Fibroblast of peridontal ligament (primary cell): ENCODE measurements around the gene NNAT.

Source experiments
- DNase-seq: peaks from one replicate; pipeline ENCODE4 v3.0.0-alpha.2; 2010; ENCODE audit errors: extremely low read depth

The NNAT gene

DNA sequence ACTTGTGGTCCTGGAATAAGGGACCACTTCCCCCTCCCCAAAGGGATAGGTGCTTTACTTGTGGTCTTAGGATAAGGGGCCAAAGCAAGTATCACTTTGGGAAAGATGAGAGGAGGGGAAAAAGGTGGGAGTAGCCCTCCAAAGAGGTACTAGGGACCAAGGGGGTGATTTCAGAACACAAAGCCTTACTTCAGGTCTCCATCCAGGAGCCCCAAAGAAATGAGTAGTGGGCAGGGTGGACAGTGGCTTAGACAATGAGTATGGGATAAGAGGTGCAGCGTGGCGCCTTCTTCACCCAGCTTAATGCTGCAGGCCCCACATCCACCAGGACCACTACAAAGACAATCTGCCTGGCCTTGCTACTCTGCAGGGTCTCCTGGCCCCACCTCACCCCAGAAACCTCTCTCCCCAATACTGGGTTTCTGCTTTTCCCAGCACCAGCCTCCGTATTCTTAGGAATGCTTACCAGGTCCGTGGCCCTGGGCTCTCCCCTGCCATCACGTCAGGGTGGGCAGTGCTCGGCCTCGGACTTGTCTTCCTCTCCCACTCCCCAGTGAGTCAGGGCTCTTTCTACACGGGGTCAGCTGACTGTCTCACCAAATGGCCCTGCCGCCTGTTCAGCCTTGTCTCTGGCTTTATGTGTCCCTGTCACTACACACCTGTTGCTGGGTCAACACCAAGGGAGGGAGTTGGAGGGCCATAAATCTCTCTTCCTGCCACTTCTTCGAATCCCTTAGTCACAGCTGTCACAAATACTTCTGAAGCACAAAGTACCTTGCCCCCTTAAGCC is 3.1 kb downstream of the NNAT start:
- DNase-seq: no peak

DNA sequence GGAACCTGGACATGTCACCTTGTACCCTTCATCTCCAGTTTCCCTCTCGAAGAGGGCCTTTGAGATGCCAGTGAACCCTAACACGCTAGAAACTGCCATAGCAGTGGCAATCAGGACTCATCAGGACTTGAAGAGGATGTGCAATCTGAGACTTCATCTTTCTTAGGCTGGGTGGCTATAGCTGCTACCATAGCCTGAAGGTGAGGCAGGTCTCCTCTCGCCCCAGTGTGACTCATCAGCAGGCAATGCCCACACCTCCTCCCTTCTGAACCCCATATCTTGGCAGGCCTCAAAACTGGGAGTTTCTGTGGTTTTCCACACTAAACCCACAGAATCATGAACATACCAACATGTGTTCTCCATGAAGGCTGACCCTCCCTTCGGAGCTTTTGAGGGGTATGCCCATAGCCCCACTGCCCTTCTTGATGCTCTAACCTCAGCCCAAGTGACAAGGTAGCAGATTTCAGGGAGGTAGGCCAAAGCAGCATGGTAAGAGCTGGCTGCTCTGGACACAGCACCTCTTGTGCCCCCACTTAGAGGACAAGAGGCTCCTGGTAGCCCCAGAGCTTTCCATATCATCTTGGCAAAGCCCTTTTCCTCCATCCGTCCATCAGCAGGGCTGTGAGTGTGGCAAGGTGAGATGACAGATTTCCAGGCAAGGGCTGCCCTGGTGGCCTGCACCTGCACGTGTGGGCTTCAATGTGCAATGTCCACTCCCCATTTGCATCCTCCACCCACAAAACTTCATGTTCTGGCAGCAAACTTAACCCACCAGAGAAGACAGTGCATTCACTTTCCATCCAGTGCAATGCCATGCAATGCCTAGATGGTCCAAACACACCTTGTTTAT is 4.0 kb downstream of the NNAT start:
- DNase-seq: peak; percentile 68

DNA sequence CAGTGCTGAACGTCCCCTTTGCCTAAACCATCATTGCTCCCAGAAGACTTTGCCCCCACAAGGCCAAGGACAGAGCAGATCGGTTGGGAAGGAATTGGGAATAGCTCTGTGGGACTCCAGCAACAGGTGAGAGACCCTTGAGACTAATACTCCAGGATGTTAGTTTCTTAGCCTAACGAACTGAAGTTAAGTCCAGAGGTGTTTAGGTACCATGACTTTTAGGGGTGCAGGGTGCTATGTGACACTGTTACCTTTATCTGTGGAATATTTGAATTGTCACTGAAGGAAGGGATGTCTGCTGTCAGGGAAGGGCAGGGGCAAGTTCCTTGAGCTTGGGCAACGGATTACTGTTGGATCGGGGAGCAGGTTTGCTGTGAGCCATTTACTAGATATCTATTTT is 4.8 kb downstream of the NNAT start:
- DNase-seq: no peak

DNA sequence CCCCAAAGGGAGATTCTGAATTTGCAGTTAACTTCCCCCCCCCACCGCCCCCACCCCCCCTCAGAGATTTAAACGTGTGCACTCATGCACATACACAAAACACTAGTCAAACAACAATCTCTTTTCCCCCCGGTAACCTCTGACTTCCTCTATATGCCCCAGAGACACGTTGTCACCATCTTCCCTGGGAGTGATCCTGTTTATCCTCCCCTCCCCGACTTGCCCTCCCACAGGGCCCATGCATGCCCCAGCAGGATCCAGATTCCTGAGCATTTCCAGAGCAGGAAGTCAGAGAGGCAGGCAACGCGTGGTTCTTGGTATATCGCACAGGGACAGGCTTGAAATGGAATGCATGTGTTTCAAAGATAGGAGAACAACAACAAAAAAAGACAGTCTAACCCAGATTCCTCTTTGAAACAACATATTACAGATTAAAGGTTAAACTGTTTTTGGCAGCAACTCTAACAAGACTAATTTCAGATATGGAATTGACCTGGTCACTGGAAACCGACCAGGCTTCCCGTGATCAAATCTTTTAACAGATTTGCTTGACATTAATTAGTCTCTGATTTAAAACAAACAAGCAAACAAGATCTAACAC is 5.3 kb downstream of the NNAT start:
- peak; percentile 41 for DNase-seq

DNA sequence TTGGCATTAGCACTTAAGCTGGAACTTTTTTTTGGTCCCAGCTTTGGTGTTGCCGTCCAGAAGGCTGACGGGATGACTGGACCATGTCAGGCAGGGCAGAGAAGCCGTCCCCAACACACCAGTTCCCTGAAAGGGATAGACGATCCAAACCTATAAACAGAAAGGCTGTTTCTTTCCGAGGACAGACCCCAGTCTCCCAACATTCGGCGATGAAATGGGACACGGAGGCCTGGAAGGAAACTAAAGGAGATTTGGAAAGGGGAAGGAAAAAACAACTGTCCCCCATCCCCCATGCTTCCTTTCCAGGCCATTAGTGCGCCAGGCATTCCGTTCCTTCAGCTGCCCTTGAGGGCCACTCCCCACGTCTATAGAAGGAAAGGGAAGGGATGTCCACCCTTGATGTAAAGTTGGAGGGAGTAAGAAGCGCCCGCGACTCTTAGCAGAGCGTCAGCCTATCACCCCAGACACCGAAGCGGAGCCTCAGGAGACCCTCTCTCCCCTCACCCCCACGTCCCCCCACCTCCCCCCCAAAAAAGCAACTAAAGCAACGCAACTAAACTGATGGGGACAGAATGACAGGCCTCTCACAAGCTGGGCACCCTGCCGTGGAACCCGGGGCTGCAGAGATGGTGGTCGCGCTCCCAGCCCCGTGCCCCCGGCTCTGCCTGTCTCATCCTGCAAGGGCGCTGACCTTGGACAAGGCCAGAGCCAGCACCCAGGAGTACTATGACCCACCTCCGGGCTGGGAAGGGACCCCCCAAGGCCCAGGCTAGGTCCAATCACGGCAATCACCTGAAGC is 6.0 kb downstream of the NNAT start:
- DNase-seq: peak; percentile 25

DNA sequence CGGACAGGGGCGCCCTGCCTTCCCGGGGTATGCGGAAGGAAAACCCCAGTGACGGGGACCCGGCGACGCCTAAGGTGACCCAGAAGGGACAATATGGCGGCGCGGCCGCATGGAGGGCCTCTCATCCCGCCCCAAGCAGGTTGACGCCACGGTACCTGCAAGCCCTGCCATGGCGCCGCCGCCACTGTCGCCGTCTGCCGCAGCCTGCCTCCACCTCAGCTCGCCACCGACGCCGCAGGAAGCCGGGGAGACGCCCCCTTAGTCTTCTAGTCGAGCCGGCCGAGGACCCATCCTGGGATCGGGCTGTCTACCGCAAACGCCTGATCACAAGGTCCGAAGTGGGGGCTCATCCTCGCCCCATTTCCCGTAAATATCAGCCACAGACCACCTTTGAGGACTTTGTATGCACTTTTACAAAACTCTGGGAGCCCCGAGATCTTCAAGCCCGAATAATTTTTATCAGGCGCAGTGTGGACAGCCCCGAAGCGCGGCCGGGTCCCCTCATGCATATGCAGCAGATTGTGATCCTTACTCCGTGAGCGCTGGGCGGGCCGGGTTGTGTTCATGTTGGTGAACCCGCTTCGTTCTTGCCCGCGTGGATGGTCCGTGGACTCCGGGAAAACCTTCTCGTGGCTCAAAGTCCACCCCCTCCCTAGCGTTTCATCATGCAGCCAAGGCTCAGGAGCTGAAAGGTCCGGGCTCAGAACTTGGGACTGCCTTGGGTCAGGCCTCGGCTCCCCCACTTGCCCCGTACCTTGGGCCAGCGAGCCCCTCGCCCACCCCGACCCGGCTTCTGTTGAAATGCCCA is 6.8 kb downstream of the NNAT start, which contains the start of gene BLCAP:
BLCAP (minus strand) TSS at position 239 of the 808 bp plus-strand sequence. CDS start 8,702 bp downstream, outside the sequence.
- DNase-seq: peak; percentile 88

DNA sequence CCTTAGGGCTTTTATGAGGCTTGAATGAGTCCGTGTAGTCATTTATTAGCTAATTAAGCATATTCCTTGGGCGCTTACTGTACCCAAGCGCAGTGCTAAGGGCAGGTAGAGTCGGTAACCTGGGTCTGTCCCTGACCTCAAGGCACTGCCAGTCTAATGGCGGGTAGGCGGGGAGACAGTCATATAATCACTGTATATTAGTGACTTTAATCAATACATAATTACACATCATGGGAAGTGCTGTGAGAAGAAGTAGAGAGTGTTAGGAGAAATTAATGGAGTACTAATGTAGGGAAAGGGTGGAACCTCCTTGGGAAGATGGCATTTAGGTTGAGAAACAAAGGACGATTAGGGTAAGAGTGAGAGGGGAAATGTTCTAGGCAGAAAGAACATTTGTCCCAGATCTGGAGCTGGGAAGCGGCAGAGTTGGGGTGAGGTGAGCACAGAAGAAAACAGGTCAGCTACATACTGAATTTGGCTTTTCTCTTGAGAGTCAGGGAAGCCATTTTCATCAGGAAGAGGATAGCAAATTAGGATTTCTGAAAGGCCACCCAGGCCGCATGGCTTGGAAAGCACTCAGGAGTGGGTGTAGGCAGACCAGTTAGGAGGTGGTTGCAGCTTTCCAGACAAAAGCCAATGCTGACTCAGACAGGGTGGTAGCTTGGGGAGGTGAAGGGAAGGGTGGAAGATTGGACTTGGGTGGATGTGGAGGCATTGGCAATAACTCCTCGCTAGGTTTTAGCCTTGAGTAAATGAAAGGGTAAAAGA is 7.6 kb downstream of the NNAT start:
- no peak for DNase-seq

DNA sequence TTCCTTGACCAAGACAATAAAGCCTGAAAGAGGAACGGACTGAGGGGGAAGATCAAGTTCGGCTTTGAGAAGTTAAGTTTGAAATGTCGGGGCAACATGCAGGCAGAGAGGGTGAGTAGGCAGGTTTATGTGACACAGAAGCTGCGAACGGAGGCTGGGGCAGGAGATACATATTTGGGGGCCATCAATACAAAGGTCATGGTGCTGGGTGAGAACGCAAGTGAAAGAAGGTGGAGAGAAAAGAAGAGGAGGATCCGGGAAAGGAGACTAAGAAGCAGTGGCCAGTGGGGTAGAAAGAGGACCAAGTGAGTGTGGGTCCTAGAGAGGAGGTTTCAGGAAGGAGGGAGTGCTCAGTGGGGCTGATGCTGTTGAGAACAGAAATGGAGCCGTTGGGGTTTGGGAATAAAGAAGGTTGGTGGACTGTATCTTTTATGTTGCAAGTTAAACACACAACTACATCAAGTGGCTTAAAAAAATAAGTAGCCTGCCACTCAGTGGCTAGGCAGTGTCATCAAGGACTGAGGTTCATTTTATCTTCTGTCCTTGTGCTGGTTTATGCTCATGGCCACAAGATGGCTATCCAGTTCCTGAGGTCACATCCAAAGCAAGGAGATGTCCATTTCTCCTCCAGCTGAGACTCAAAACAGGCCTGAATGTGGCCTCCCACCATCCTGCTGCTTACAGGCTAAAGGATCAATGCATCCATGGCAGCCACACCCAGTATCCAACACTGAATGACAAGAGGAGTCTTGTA is 8.3 kb downstream of the NNAT start:
- no peak for DNase-seq

DNA sequence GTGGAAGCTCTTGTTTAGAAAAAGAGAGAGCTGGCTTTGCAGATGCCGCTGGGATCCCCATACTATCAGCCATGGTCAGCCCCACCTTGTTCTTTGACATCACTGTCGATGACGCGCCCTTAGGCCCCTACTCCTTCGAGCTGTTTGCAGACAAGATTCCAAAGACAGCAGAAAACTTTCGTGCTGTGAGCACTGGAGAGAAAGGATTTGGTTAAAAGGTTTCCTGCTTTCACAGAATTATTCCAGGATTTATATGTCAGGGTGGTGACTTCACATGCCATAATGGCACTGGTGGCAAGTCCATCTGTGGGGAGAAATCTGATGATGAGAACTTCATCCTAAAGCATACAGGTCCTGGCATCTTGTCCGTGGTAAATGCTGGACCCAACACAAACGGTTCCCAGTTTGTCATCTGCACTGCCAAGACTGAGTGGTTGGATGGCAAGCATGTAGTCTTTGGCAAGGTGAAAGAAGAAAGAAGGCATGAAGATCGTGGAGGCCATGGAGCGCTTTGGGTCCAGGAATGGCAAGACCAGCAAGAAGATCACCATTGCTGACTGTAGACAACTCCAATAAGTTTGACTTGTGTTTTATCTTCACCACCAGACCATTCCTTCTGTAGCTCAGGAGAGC is 9.0 kb downstream of the NNAT start:
- DNase-seq: no peak

DNA sequence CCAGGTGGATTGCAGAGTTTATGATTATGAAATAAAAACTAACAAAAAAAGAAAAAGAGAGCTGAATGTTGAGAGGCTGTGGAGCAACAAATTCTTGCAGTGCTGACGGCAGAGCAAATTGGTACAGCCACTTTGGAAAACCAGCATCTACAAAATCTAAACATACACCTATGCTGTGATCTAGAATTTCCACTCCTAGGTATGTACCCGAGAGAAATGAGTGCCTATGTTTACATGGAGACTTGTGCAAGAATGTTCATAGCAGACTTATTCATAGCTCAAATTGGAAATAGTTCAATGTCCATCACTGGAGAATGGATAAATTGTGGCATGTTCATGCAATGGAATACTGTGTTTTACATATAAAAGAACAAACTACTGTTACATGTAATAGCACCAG is 9.6 kb downstream of the NNAT start:
- no peak for DNase-seq

DNA sequence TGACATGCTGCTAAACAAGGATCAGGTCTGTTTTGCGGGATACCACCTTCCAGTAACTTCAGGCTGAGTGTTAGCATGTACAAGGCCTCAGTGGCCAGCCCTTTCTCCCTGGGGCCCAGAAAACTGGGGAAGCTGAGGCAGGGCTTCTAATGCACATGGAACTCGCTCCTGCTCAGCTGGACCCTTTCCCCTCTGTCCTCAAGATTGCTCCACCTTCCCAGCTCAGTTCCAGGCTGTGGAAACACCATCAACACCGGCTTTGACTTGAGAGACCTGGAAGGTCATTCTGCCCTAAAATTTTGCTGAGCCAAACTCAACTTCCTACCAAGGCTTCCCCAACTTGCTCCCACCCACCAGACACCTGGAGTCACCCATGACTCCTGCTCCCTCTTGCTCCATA is 10.8 kb downstream of the NNAT start:
- DNase-seq: no peak

DNA sequence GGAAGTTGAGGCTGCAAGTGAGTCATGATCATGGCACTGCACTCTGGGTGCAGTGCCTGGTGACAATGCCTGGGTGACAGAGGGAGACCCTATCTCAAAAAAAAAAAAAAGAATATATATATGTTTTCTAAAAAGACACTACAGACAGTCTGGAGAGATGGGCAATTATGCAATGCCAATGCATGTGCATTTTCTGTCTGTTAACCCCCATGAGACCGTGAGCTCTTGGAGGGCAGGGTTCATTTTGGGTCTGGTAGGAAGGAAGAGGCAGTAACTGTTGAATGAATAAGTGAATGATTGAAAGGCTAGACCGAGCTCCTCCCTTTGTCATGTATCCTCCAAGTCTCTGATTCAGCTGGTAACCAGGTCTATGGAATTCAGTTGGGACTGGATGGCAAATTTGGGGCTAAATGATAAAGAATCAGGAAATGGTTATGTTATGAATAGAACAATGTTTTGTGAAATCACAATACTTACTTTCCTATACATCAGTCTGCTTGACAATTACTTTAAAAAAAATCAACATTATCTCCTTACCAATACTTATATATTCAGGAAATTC is 12.2 kb downstream of the NNAT start:
- DNase-seq: no peak

DNA sequence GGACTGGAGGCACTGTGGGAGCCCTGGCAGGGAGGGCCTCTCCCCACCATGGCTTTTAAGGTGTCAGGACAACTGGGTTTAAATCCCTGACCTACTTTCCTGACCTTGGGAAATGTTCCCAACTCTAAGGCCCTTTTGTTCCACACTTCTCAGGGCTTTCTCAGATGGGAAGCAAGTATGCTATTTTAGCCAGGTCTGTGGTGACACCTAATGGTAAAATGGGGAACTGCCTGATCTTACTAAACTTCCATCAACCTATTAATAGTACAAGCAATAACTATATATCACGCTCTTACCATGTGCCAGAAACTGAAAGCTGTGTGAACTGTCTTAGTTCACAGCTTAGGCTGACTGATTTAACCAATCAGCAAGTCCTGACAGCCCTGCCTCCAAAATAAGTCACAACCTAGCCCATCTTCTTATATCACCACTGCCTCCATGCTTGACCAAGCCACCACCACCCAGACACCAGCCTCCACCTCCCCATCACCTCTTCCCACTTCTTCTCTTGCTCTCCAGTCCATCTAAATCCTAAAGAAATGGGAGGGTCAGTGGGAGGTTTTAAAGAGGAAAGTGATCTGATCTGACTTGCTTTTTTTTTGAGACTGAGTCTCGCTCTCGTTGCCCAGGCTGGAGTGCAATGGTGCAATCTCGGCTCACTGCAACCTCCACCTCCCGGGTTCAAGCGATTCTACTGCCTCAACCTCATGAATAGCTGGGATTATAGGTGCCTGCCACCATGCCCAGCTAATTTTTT is 13.5 kb downstream of the NNAT start:
- DNase-seq: peak; percentile 92

DNA sequence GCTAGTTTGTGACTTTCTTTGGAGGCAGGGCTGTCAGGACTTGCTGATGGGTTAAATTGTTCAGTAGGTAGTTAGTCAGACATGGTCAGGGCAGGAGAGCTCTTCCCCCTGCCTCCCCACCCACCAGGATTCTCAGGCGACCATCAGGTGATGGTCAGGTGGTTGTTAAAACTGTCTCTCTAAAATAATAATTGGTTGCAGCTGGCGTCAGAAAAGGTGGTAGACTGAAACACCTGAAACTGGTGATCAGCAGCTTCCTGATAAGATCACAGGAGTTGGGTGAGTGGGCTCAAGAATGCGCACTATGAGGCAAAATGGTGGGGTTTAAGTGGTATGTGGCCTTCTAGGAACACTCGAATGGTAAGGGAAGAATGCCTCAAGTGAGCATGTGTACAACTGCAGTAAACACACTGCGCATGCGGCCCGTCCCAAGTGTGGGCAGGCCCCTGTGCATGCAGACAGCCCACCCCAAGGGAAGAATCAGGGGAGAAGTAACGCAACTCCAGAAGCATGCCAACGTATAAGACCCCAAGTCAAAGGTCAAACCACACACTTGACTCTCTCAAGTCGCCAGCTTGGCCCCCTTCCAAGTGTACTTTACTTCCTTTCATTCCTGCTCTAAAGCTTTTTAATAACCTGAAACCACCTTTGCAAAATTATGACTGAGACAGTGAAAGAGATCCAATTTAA is 14.5 kb downstream of the NNAT start:
- no peak for DNase-seq

DNA sequence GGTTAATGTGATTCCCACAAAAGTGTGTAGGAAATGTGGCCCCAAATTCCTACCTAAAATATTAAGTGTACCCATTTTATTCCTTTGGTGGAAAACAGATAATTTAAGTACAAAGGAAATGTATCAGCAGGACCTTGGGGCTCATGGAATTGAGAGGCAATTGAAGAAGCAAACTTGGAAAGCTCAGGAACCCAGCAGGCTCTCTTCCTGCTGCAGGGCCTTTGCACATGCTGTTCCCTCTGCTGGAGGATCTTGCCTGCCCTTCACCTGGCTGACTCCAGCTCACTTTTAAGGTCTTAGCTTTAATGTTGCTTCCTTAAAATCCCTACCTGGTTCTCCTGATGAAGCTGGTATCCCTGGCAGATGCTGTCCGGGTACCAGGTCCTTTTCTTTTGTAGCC is 16.5 kb downstream of the NNAT start:
- no peak for DNase-seq

DNA sequence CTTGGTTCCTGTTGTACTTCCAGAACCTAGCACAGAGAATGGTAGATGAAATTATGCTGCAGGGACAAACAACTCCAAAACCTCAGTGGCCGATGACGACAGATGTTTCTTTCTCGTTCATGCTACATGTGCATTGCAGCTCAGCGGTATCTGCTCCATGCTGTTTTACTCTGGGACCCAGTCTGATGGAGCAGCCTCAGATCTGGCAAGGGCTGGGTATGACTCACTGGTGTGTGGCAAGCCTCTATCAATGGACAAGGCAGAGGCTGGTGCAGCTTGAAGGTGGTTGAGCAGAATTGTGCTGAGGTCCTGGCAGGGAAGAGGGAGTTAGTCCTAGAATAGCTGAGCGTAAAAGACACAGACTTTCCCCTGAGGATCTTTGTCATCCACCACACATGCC is 17.0 kb downstream of the NNAT start:
- DNase-seq: peak; percentile 73

DNA sequence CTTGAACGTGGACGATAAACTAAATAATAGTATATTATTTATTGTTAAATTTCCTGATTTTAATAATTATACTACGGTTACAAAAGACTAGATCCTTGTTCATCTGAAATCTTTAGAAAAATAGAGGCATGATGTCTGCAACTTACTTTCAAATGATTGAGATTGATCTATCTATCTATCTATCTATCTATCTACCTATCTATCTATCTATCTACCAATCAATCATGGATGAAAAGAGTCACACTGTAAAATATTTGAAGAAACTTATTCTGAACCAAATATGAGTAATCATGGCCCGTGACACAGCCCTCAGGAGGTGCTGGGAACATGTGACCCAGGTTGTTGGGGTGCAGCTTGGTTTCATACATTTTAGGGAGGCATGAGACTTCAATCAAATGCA is 18.4 kb downstream of the NNAT start:
- no peak for DNase-seq
